HG02623 (cell line): ENCODE measurements around the gene RAB7B.
"Not testable (repeated sequence)": the region's sequence is repeated elsewhere in the genome, so short reads cannot be mapped to it uniquely, and the experiment has no call there.

Source experiments
- ATAC-seq: cut with Tn5 transposase; IDR thresholded peaks from one replicate; pipeline ENCODE4 v1.9.1; 2021; ENCODE audit warnings: moderate library complexity; ENCODE audit not compliant: unreplicated experiment

The RAB7B gene, protein sequence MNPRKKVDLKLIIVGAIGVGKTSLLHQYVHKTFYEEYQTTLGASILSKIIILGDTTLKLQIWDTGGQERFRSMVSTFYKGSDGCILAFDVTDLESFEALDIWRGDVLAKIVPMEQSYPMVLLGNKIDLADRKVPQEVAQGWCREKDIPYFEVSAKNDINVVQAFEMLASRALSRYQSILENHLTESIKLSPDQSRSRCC

DNA sequence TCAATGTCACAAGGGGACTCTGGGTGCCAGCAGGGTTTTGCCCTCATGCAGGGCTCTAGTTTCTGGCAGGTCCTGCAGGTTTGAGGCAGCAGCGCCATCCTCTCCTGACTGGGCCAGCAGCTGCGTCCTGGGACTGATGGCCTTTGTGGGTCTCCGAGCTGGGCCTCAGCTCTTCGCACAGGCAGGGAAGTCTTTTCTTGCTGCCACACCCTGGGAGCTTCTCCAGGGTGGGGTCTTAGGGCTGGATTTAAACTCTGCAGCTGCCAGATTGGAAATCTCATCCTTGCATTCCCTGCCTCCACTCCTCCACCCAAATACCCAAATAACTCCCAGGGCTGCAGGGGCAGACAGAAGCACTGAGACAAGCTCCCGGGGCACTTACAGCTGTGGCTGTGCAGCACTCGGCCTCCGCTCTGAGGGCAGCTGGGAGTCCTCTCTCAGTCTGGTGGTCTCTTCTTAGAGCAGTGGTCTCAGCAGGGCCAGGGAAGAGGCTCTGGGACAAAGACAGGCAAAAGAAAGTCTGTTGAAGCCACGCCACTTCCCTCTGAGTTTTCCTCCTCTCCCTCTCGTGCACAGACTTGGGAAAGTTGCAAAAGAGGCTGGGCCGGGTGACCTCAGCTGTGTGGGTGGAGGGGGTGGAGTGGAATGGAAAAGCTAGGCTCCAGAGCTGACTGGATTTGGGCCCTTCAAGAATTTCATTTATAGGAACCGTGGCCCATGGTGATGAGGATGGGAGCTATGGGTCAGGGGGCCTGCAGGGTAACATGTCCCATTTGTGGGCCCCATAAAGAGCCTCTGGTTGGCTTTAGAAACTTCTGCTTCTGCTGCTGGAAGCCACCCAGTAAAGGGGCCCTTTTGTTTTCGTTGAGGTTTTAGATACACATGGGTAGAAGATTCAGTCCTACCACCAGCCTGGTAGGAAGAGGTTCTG lies at the start of gene RAB7B:
Gene RAB7B, minus strand, starts transcription at position 525 of the 931 bp plus-strand sequence. CDS start 9,260 bp downstream, outside the sequence.
- no peak for ATAC-seq

DNA sequence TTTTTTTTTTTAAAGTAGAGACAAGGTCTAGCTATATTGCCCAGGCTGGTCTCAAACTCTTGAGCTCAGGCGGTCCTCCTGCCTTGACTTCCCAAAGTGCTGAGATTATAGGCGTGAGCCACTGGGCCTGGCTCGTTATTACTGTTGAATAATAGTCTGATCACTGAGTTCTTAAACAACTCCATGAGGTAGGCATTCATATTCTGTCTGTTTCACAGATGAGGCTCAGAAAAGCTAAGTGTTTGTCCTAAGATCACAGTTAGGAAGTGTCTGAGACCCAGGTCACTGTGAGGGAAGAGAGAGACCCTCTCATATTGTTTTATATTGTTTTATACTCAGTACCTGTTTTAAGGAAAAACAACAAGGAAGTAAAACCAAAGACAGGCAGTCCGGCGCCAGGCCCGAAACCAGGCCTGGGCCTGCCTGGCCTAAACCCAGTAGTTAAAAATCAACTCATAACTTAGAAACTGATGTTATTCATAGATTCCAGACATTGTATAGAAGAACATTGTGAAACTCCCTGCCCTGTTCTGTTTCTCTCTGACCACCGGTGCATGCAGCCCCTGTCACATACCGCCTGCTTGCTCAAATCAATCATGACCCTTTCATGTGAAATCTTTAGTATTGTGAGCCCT lies 49.2 kb upstream of the RAB7B start:
- ATAC-seq, result not testable (repeated sequence)

DNA sequence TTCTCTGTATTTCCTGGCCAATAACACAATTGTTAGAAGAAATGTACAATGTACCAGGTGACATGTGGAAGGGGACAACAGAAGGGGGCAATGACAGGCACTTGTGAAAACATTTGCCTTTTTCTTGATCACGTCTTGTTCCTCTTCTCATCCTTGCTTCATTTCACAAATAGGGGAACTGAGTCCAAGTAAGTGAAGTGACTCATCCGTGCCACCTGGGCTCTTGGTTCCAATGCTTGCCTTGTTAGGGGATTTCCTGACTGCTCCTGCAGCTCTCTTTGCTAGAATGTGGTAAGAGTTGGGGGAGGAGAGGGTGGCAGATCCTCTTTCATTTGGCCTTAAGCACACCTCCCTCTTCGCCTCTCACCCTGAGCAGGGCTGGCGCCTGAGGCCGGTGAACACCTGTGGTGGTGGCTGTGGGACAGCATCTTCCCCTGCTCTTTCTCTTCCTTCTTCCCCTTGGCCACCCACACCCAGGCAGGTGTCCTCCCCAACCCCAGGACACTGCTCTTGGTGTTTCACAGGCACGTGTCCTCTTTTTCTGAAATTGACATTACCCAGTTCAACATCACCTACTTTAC lies 47.5 kb upstream of the RAB7B start:
- peak; percentile 81 for ATAC-seq

DNA sequence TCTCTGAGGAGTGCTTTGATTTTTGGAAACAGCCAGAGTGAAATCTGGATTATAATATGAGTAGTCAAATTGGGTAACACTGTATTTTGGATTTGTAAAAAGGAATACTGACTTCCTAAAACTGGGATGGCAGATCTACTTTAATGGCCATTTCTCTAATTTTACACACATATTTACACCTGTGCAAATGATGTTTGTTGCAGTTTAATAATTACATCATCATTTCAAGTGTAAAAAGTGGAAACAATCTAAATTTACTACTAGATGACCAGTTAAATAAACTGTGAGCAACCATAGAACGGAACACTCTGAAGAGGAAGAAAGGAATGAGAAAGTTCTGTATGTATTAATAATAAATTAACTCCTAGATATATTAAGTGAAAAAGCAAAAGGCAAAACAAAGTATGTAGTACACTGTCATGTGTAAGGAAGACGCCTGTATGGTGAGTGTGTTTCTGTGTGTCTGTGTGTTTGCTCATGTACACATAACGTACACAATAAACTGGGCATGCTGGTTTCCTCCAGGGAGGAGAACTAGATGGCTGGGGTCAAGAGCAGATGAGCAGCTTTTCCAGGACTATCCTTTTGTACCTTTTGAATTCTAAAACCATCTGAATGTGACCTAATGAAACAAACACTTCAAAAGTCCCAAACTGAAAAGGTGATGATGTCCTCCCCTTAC lies 46.9 kb upstream of the RAB7B start:
- no peak for ATAC-seq

DNA sequence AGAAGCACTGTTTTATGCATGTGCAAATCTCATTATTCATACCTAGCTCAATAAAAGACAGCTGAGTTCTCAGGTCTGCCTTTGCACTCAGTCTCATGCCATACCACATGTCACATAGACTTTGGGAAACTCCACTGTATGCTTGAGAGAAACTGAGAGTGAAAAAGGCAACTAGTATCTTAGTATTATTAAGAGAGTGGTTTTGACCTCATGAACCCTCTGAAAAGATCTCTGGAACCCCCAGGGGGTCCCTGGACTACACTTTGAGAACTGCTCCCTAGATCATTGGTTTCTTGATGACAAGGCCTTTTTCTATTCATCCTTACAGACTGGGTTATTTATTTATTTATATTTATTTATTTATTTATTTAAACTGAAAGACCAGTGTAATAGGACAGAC lies 46.1 kb upstream of the RAB7B start:
- ATAC-seq, result peak; percentile 31

DNA sequence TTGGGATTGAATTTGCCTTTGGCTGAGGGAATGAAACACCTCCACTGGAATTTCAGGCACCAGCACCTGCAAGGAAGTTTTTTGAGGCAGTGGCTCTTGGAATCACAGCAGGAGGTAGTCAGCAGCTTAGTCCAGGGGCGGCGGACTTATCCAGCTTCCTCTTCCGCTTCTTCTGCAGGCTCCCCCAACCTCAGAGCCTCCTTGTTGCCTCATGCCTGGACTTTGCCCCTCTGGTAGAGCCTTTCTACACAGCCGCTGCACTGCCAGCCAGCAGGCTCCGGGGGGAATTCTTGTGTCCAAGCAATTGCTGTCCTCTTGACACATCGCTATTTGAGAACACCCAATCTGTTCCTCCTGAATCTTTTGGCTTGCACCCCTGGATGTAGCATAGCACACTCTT lies 45.4 kb upstream of the RAB7B start:
- ATAC-seq, result no peak

DNA sequence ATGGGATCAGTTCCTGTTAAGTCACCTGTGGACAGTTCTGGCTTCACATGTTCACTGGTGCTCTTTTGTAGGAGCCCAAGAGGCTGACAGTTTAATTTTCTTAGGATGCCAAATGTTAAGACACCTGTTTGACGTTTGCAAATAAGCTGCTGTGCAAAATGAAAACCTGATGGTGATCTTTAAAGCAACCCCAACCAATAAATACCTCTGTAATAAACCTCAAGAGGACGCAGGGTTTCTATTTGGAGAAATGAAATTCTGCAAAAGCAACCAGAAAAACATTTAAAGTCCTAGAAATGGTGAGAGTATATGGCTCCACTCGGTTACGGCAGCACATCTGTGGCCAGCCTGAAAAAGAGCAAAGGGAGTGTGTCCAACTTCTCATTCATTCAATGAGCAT lies 44.1 kb upstream of the RAB7B start:
- ATAC-seq, result no peak

DNA sequence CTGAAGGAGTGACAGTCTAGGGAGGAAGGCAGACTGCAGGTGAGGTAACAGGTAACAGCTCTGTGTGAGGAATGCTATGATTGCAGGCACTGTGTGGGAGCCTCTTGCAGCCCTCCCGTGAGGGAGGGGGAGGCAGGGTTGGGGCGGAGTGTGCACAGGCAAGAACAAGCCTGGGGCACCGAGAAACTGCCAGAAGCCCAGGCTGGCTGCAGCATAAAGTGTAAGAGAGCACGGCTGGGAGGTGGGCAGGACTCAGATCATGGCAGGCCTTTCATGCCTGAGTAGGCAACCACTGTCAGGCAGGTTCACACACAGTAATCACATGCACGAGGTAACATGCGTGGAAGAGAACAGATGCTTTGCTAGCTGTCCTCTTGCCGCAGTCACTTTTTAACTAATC lies 38.4 kb upstream of the RAB7B start:
- peak; percentile 70 for ATAC-seq

DNA sequence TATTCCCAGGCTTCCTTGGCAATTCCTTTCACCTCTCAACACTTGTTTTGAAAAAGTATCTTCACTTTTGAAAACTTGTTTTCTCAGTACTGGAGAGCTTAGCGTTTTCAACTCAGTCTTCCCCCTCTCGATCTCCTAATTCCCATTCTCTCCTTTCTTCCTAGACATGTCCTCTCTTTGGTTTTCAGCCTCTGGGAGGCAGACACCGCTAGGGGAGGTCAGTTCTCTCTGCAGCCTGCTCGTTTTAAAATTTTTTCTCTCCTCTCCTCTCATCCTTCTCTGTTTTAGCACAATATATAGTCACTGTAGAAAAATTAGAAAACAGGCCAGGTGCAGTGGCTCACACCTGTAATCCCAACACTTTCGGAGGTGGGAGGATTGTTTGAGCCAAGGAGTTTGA lies 37.1 kb upstream of the RAB7B start:
- no peak for ATAC-seq

DNA sequence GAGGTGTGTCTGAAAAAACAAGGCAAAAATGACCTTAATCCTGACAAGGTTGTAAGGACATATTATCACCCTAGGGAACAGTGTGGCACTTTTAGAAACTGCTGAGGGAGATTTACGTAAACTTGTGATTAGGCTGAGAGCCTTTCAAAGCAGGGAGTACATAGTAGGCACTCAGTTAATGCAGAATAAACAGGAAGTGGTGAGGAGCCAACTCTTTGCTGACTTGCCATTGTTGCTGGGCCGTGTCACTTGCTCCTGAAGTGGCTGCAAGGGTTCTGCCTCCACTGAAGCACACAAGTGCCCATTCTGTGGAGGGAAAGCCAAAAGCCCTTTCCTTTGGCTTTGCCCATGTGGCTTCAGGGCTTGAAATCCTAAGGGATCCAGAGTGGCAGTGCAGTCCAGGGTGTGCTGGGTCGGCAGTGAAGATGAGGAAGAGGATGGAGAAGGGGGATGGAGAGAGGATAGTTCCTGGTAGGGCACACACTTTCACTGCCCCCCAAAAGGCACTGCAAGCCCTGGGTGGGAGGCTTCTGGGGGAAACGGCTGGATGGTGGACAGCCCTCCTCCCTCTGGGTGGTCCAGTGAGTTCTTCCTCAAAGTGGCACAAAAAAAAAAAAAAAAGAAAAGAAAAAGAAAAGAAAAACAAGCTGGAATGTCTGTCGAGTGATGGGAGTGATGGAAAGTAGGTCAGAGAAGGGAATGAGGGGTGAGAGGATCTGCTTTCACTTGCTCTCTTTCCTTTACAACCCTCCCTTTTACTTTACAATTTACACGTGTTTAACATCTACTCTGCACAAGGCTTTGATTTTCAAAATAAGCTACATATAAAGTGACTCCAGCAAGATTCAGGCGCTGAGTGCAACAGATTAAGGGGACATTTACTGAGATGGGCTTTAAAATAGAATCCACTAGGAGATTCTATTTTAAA lies 36.1 kb upstream of the RAB7B start:
- no peak for ATAC-seq

DNA sequence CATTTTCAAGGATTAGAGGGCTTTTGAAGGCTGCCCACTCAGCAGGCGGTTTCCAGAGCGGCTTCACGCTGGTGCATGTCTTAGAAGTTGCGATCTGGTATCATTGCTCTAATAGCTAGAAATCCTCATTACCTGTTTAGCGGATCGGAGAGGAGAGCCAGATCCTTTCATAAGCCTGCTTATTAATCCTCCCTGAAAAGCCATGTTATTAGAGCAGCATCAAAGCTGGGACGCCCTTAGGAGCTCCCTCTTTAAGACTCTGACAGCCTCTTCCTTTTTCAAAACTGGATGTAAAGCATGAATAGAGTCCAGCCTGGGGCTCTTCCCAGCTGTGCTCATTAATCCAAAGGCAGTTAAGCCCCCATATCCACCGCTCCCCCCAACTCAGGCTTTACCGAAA lies 34.4 kb upstream of the RAB7B start:
- ATAC-seq, result no peak

DNA sequence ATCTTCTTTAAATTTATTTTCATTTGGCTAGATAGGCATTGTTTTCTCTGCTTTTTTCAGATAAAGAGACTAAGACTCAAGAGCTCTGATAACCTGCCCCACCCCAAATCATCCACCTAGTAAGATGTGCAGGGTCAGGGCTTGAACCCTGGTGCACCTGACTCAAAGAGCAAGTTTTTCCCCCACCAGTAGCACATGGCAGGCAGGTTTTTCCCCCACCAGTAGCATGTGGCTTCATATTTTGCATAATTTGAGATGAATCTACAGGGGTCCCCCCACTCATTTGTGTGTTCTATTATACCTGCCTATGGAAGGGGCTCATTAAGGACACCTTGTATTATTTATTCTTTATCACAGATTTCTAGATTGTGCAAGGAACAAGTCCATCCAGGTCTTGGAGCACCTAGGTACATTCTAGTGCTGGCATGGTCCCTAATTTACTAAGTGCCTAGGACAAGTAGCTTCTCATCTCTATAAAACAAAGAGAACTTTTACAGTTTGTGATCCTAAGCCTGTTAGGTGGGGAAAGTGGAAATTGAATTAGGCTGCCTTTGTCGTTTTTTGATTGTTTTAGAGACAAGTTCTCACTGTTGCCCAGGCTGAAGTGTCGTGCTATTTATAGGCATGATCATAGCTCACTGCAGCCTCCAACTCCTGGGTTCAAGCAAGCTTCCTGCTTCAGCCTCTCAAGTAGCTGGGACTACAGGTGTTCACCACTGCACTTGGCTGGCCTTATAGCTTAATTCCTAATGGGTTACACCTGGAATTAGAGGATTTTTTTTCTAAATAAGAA lies 33.7 kb upstream of the RAB7B start:
- no peak for ATAC-seq

DNA sequence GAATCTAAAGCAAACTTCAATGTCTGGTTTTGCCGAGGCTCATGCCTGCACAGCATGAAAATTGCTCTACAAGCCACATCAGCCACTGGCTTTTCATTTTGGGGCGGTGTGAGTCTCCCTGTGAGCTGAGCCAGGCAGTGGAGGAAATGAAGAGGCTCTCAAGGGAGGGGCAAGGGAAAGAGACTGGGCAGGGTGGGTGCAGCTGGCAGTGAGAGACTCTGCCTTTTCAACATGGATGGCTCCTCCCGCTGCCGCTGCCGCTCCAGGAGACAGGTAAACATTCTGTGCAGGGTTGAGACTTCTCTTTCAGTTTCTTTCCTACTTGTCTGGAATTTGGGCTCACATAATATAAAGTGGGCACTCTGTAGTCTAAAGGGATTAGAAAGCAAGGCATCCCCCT lies 31.8 kb upstream of the RAB7B start:
- ATAC-seq, result no peak

DNA sequence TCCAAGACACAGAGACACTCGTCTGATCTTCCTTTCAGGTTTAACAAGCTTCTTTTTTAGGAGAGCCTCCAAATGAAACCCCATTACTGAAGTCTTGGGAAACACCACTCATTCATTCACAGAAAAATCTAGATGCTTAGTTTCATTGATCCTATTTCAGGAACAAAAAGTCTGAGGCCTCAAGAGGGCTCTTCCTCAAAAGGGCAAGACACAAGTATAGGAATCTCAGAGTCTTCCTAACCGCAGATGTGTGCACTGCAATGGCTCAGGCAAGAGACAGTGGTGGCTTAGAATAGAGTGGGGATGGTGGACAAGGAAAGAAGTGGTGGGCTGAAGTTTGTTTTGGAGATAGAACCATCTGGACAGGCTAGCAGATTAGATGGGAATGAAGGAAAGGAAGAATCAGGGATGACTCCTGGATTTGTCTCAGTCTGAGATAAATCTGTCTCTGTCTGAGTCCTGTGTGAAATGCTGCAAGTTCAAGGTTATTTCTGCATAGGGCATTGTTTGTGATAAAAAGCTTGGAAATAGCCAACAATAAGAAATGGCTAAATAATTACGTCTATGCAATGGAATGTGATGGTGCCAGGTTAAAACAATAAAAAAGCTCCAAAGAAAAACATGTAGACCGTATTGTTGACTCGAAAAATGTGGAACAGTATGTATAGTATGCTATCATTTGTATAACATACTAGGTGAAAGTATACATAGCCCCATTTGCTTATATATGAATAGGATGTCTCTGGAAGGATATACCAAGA lies 29.4 kb upstream of the RAB7B start:
- no peak for ATAC-seq

DNA sequence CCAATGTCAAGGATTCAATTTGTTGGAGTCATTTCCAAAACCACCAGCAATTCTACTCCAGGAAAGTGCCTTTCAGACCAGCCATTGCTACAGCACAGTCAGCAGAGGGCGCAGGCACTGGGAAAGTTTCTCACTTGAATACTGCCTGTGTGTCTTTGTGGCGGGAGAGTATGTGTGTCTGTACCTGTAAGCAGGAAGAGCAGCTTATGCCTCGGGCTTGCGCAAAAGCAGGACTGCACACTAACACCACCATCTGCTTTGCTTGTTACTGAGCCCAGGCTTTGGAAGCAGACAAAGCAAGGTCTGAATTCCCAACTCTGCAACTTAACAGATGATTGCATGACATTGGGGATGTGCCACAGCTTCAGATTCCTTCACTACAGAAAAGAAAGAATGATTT lies 27.5 kb upstream of the RAB7B start:
- ATAC-seq, result peak; percentile 70

DNA sequence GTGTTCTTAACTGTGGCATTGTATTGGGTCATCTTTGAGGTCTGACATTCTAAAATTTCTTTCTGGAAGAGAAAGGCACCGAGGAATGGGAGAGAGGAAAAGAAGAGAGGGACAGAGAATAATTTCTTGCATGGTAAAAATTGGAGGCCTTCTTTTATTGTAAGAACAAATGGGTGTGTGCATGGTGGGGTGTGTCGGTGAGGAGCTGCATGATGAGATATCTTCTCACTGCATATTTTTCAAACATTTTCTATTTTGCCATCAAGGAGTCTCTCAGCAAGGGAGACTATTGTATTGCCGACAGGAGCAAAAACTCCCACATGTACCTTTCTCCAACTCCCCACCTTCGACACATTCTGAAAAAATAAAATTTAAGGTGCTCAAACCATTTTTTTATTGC lies 27.0 kb upstream of the RAB7B start:
- no peak for ATAC-seq

DNA sequence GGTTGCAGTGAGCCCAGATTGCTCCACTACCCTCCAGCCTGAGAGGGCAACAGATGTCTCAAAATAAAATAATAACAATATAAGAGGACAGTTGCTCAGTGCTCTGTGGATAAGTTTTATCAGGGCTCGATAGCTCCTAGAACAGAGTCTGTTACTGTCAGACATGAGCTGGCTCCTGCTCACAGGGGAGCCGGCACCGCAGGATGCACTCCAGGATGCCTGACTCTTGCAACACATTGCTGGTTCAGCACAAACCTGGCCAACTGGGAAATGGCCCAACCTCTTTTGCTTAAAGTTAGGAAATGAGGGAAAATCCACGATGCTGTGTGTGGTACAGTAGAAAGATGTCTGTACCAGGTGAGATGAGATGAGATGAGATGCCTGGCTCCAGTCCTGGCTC lies 26.3 kb upstream of the RAB7B start:
- no peak for ATAC-seq

DNA sequence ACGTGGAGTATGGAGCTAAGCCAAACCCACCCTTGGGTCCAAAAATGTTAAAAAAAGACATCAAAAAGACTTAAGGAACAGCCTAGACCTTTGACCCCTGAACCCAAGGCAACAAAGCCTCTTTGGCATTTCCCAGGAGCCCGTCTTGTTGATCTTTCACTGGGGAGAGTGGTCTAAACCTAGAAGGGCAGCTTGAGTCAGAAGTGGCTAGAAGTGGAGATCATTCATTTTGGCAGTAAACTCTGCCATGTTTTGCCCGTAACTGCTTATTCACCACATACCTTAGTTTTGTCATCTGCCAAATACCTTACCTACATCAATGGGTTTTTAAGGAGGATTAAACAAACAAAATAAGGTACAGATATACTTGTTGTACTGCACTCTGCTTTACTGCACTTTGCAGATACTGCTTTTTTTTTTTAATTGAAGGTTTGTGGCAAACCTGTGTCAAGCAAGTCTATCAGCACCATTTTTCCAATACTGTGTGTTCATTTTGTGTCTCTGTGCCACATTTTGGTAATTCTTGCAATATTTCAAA lies 22.2 kb upstream of the RAB7B start:
- no peak for ATAC-seq
